Fibroblast of skin of left biceps (primary cell): ENCODE data around the gene BSPH1.
"Not testable (repeated sequence)": the region's sequence is repeated elsewhere in the genome, so short reads cannot be mapped to it uniquely, and the experiment has no call there.

Experiments
- DNase-seq, 2 experiments: peaks; one replicate each; pipeline ENCODE4 v3.0.0-alpha.2; 2013; ENCODE audit warnings: low read depth in 2 of 2

Gene BSPH1

GRCh38 chr19:47920107-47920506 lies 71.9 kb downstream of the BSPH1 start:
- not testable (repeated sequence) for DNase-seq
